ENCODE data around the gene CENPO. TPM values are rescaled to one million over a fixed set of nuclear protein-coding genes. Genes with fewer than 3 reads are reported as not detected.

CENPO gene
- total RNA-seq, 1 experiment from 2014 or later = 27.9 TPM

DNA sequence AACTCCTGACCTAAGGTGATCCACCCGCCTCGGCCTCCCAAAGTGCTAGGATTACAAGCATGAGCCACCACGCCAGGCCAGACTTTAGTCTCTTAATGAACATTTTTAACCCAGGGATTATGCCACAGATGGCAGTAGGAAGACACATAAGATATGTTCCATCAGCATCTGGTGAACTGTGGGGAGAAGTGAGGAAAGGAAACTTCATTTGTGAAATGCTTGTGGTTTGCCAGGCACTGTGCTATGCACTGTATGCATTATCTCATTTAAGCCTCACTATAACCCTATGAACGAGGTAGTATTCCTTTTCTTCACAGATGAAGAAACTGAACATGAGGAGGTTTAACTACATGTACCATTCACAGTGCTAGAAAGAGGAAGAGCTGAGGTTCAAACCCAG, 29.4 kb upstream of the CENPO start:
- ChIA-PET CTCF (interaction anchor here (0.6 kb wide), 1 partner anchor 17 kb away, joined by 4 read pairs; no protein-coding TSS in a partner anchor), RAD21 (ENCODE audit: low non-redundant PET in 1 of 2, low total read pairs in 2 of 2, uncharacterized antibody in 2 of 2, unreplicated experiment in 2 of 2) (no interaction called here), POLR2A (no interaction called here)
- no peaks in the 10 kb centered on the region for H3K27me3 ChIP-seq (ENCODE audit: insufficient read depth, low read length)
- H3K36me3 ChIP-seq (ENCODE audit: control insufficient read depth in 1 of 2, insufficient read depth in 2 of 2, low read length in 2 of 2) = peaks cover 0 to 3% of the 10 kb centered on the region in 2 experiments; a peak in 1 of 4 replicates
- H3K4me3 ChIP-seq (replicated peaks in 1 of 2; ENCODE audit: low read depth in 1 of 2, low read length in 2 of 2) = no peak overlapping the region
- no peak overlapping the region for H2AFZ ChIP-seq (ENCODE audit: low read depth, low read length, poor library complexity, severe bottlenecking)
- H3K4me1 ChIP-seq (ENCODE audit: control insufficient read depth in 1 of 2, insufficient read depth in 2 of 2, low read length in 2 of 2) = no peaks in the 10 kb centered on the region
- no peaks in the 10 kb centered on the region for H3K9me2 ChIP-seq (ENCODE audit: insufficient read depth)
- TF ChIP-seq EGR1 (IDR thresholded peaks at IDR 0.05; ENCODE audit: low read depth) = no peak
- H3K9ac ChIP-seq (ENCODE audit: low read length) = no peak overlapping the region
- ATAC-seq (no peak), DNase-seq (ENCODE audit: low read depth, low spot score) (no peak)
- no peaks in the 10 kb centered on the region for H3K79me2 ChIP-seq (ENCODE audit: insufficient read depth, low read length)
- no peak overlapping the region for H3K27ac ChIP-seq (ENCODE audit: low read depth, low read length)
- no peak overlapping the region for H3K4me2 ChIP-seq (ENCODE audit: low read length)
- H4K20me1 ChIP-seq (ENCODE audit: insufficient read depth) = no peaks in the 10 kb centered on the region
- no peaks in the 10 kb centered on the region for H3K9me3 ChIP-seq (ENCODE audit: control insufficient read depth in 1 of 2, insufficient read depth in 1 of 2, low read depth in 1 of 2, low read length in 2 of 2)
- no TSS peak for BruUV-seq (replicated peaks)
- intact Hi-C loops (cut with micrococcal nuclease) = no loop called here

DNA sequence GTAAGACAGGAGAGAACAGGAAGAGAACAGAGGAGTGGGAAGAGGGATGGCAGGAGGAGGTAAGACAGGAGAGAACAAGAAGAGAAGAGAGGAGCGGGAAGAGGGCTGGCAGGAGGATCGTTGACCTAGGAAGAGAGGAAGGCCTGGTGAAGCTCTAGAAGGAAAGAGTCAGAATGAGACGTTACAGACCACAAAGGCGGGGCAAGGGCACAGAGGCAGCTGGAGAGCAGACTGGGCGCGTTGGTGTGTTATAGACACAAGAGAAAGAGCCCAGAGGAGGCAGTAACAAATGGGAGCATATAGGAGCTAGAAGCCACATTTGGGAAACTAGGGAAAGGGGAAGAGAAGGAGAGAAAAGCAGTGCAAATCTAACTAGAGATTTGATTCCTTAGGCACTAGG, 26.6 kb upstream of the CENPO start:
- H2AFZ ChIP-seq (ENCODE audit: low read depth, low read length, poor library complexity, severe bottlenecking) = no peak overlapping the region
- no peak overlapping the region for H3K27ac ChIP-seq (ENCODE audit: low read depth, low read length)
- H3K9me2 ChIP-seq (ENCODE audit: insufficient read depth) = no peaks in the 10 kb centered on the region
- no peaks in the 10 kb centered on the region for H3K79me2 ChIP-seq (ENCODE audit: insufficient read depth, low read length)
- ATAC-seq (no peak), DNase-seq (ENCODE audit: low read depth, low spot score) (no peak)
- no peak overlapping the region for H3K9ac ChIP-seq (ENCODE audit: low read length)
- H3K4me1 ChIP-seq (ENCODE audit: control insufficient read depth in 1 of 2, insufficient read depth in 2 of 2, low read length in 2 of 2) = peaks cover 2 to 10% of the 10 kb centered on the region in 2 experiments; a peak in 3 of 4 replicates
- no peak overlapping the region for H3K4me3 ChIP-seq (replicated peaks in 1 of 2; ENCODE audit: low read depth in 1 of 2, low read length in 2 of 2)
- no peaks in the 10 kb centered on the region for H4K20me1 ChIP-seq (ENCODE audit: insufficient read depth)
- no peaks in the 10 kb centered on the region for H3K36me3 ChIP-seq (ENCODE audit: control insufficient read depth in 1 of 2, insufficient read depth in 2 of 2, low read length in 2 of 2)
- BruUV-seq (replicated peaks) = no TSS peak
- no peak overlapping the region for H3K4me2 ChIP-seq (ENCODE audit: low read length)
- no peaks in the 10 kb centered on the region for H3K9me3 ChIP-seq (ENCODE audit: control insufficient read depth in 1 of 2, insufficient read depth in 1 of 2, low read depth in 1 of 2, low read length in 2 of 2)
- intact Hi-C loops (cut with micrococcal nuclease) = no loop called here
- CTCF ChIA-PET = no interaction called here
- TF ChIP-seq, protein P1, sequence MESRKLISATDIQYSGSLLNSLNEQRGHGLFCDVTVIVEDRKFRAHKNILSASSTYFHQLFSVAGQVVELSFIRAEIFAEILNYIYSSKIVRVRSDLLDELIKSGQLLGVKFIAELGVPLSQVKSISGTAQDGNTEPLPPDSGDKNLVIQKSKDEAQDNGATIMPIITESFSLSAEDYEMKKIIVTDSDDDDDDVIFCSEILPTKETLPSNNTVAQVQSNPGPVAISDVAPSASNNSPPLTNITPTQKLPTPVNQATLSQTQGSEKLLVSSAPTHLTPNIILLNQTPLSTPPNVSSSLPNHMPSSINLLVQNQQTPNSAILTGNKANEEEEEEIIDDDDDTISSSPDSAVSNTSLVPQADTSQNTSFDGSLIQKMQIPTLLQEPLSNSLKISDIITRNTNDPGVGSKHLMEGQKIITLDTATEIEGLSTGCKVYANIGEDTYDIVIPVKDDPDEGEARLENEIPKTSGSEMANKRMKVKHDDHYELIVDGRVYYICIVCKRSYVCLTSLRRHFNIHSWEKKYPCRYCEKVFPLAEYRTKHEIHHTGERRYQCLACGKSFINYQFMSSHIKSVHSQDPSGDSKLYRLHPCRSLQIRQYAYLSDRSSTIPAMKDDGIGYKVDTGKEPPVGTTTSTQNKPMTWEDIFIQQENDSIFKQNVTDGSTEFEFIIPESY (IDR thresholded peaks at IDR 0.05; ENCODE audit: extremely low read depth, insufficient replicate concordance, low read length) = no peak
- TF ChIP-seq SP1 (IDR thresholded peaks at IDR 0.05; ENCODE audit: low read depth) (no peak), POLR2A (IDR thresholded peaks at IDR 0.05; ENCODE audit: borderline replicate concordance, extremely low read depth, insufficient read depth, insufficient read length) (no peak), EZH2 (IDR thresholded peaks at IDR 0.05) (no peak)
- TF ChIP-seq, protein P2, sequence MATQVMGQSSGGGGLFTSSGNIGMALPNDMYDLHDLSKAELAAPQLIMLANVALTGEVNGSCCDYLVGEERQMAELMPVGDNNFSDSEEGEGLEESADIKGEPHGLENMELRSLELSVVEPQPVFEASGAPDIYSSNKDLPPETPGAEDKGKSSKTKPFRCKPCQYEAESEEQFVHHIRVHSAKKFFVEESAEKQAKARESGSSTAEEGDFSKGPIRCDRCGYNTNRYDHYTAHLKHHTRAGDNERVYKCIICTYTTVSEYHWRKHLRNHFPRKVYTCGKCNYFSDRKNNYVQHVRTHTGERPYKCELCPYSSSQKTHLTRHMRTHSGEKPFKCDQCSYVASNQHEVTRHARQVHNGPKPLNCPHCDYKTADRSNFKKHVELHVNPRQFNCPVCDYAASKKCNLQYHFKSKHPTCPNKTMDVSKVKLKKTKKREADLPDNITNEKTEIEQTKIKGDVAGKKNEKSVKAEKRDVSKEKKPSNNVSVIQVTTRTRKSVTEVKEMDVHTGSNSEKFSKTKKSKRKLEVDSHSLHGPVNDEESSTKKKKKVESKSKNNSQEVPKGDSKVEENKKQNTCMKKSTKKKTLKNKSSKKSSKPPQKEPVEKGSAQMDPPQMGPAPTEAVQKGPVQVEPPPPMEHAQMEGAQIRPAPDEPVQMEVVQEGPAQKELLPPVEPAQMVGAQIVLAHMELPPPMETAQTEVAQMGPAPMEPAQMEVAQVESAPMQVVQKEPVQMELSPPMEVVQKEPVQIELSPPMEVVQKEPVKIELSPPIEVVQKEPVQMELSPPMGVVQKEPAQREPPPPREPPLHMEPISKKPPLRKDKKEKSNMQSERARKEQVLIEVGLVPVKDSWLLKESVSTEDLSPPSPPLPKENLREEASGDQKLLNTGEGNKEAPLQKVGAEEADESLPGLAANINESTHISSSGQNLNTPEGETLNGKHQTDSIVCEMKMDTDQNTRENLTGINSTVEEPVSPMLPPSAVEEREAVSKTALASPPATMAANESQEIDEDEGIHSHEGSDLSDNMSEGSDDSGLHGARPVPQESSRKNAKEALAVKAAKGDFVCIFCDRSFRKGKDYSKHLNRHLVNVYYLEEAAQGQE (IDR thresholded peaks at IDR 0.05; ENCODE audit: low read depth) = no peak
- POLR2A ChIA-PET = no interaction called here
- RAD21 ChIA-PET (ENCODE audit: low non-redundant PET in 1 of 2, low total read pairs in 2 of 2, uncharacterized antibody in 2 of 2, unreplicated experiment in 2 of 2) = no interaction called here
- no peaks in the 10 kb centered on the region for H3K27me3 ChIP-seq (ENCODE audit: insufficient read depth, low read length)
